Measurements from ENCODE around the gene LPP. TPM values are rescaled to one million over a fixed set of nuclear protein-coding genes. Genes with fewer than 3 reads are reported as not detected.

The LPP gene
- total RNA-seq, 2 donors from 2014 or later = 1,568 to 1,607 TPM

GRCh38 chr3:188407158-188407880, 253.4 kb downstream of the LPP start:
- TF ChIP-seq, protein P1, sequence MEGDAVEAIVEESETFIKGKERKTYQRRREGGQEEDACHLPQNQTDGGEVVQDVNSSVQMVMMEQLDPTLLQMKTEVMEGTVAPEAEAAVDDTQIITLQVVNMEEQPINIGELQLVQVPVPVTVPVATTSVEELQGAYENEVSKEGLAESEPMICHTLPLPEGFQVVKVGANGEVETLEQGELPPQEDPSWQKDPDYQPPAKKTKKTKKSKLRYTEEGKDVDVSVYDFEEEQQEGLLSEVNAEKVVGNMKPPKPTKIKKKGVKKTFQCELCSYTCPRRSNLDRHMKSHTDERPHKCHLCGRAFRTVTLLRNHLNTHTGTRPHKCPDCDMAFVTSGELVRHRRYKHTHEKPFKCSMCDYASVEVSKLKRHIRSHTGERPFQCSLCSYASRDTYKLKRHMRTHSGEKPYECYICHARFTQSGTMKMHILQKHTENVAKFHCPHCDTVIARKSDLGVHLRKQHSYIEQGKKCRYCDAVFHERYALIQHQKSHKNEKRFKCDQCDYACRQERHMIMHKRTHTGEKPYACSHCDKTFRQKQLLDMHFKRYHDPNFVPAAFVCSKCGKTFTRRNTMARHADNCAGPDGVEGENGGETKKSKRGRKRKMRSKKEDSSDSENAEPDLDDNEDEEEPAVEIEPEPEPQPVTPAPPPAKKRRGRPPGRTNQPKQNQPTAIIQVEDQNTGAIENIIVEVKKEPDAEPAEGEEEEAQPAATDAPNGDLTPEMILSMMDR (IDR thresholded peaks at IDR 0.05) = no peak
- H3K27ac ChIP-seq = no peak overlapping the region
- ATAC-seq (ENCODE audit: insufficient number of reproducible peaks, low FRiP score, low read depth) = no peak

DNA sequence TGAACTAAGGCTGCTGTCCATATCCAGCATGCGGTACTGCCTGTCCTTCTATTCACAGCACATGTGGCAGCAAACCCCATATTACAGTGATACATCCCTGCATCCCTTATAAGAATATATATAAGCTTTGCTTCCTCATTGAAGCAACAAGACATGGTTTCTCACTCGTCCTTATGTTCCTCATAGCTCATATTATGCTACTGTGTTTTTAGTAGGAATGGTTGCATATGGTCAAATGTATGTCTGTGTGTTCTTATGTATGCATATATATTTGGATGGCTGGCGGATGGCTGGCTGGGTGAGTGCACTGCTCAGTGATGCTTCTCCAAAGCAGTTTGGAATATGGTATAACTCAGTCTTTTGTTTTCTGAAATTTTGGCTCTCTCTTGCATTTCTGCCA, 254.9 kb downstream of the LPP start:
- TF ChIP-seq, protein P1 (IDR thresholded peaks at IDR 0.05) = no peak
- Histone ChIP-seq H3K36me3 (peaks cover 16% of the 10 kb centered on the region), H3K9me3 (no peaks in the 10 kb centered on the region), H3K27ac (no peak overlapping the region), H3K27me3 (replicated peaks; ENCODE audit: insufficient read depth) (no peaks in the 10 kb centered on the region), H3K4me3 (no peak overlapping the region), H3K4me1 (ENCODE audit: control insufficient read depth in 1 of 2, low read depth in 2 of 2) (peaks cover 6 to 40% of the 10 kb centered on the region in 2 donors)
- ATAC-seq (ENCODE audit: insufficient number of reproducible peaks, low FRiP score, low read depth) (no peak), DNase-seq (ENCODE audit: low spot score) (no peak)

More at GRCh38 chr3:188407158-188407880, 253.4 kb downstream of the LPP start:
- Histone ChIP-seq H3K36me3 (peaks cover 16% of the 10 kb centered on the region), H3K4me3 (no peak overlapping the region), H3K4me1 (ENCODE audit: control insufficient read depth in 1 of 2, low read depth in 2 of 2) (peaks cover 9 to 32% of the 10 kb centered on the region in 2 donors), H3K27me3 (replicated peaks; ENCODE audit: insufficient read depth) (no peaks in the 10 kb centered on the region), H3K9me3 (no peaks in the 10 kb centered on the region)
- no peak for DNase-seq (ENCODE audit: low spot score)

DNA sequence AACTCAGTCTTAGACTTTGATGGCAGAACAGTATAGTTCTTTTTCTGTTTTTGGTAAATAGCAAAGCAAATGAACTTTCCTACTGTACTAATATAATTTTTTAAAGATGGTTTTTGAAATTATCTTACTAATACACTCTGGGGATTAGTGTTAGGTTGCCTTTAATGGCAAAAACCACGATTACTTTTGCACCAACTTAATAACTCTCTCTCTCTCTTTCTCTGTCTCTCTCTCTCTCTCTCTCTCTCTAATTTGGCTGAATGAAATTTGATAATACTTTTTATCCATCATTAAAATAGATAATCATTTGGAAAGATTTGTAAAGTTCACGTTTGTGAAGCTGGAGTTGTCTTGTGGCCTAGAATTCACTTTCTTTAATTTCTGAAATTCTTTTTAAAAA, 257.8 kb downstream of the LPP start:
- H3K9me3 ChIP-seq = no peaks in the 10 kb centered on the region
- ATAC-seq (ENCODE audit: insufficient number of reproducible peaks, low FRiP score, low read depth) = no peak
- no peak overlapping the region for H3K4me3 ChIP-seq
- H3K27ac ChIP-seq = no peak overlapping the region
- peaks cover 15 to 36% of the 10 kb centered on the region in 2 donors for H3K4me1 ChIP-seq (ENCODE audit: control insufficient read depth in 1 of 2, low read depth in 2 of 2)
- H3K36me3 ChIP-seq = peaks cover 6% of the 10 kb centered on the region
- DNase-seq (ENCODE audit: low spot score) = no peak
- no peaks in the 10 kb centered on the region for H3K27me3 ChIP-seq (replicated peaks; ENCODE audit: insufficient read depth)
- TF ChIP-seq, protein P1 (IDR thresholded peaks at IDR 0.05) = no peak

- Histone ChIP-seq H3K36me3 (no peaks in the 10 kb centered on the region), H3K27me3 (replicated peaks; ENCODE audit: insufficient read depth) (no peaks in the 10 kb centered on the region), H3K4me1 (ENCODE audit: control insufficient read depth in 1 of 2, low read depth in 2 of 2) (peaks cover 25 to 31% of the 10 kb centered on the region in 2 donors), H3K9me3 (no peaks in the 10 kb centered on the region), H3K4me3 (no peak overlapping the region), H3K27ac (no peak overlapping the region)
- ATAC-seq (ENCODE audit: insufficient number of reproducible peaks, low FRiP score, low read depth) (no peak), DNase-seq (ENCODE audit: low spot score) (no peak)
- TF ChIP-seq, protein P1 (IDR thresholded peaks at IDR 0.05) = no peak
These were observed 261.2 kb downstream of the LPP start for GRCh38 chr3:188415196-188415595.

- Histone ChIP-seq H3K36me3 (no peaks in the 10 kb centered on the region), H3K4me1 (ENCODE audit: control insufficient read depth in 1 of 2, low read depth in 2 of 2) (peaks cover 28 to 35% of the 10 kb centered on the region in 2 donors), H3K27ac (no peak overlapping the region), H3K4me3 (no peak overlapping the region), H3K9me3 (no peaks in the 10 kb centered on the region), H3K27me3 (replicated peaks; ENCODE audit: insufficient read depth) (no peaks in the 10 kb centered on the region)
- DNase-seq (ENCODE audit: low spot score) (no peak), ATAC-seq (ENCODE audit: insufficient number of reproducible peaks, low FRiP score, low read depth) (no peak)
- TF ChIP-seq, protein P1 (IDR thresholded peaks at IDR 0.05) = no peak
These were observed 262.1 kb downstream of the LPP start for GRCh38 chr3:188416041-188416440.
